Measurements from ENCODE around the gene SLC25A48. TPM values are rescaled to one million over a fixed set of nuclear protein-coding genes. Genes with fewer than 3 reads are reported as not detected.

SLC25A48 gene
- total RNA-seq, 1 experiment from 2014 or later: not detected

DNA sequence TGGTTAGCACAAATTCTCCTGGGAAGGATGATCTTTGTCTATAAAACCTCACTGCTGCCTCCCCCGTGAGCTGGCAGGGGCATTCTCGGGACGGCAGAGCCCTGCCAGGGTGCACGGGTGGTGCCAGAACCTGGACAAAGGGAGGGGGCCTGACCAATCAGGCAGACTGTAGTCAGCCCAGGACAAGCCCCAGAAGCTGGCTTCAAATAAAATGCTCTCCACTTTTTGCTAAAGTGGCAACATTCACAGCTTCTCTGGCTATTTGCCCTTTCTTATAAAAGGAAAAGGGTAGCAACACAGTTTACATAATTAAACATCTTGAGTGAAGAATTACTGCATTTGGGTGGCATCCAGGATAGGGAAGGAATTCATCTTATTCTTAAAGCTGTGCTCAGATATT lies 46.8 kb downstream of the SLC25A48 start:
- no peak for DNase-seq (ENCODE audit: low spot score)

GRCh38 chr5:135881819-135882218 lies 47.4 kb downstream of the SLC25A48 start:
- no peak for DNase-seq (ENCODE audit: low spot score)

DNA sequence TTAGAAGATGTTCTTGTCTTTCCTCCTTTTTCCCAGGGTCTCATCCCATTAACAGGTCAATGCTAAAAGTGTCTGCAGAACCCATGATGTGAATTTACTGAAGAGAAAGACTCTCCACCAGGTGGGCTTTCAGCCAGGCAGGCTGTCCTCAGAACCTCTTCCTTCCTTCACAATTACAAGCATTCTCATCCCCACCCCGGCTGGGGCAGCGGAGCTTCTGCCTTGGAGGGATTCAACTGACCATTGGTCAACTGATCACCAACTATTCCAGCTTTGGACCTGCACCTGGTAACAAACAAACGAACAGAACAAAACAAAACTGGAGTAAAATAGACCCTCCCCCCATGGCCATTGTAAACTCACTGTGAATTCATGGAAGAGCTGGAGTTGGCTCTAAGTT lies 48.6 kb downstream of the SLC25A48 start:
- DNase-seq (ENCODE audit: low spot score): no peak

DNA sequence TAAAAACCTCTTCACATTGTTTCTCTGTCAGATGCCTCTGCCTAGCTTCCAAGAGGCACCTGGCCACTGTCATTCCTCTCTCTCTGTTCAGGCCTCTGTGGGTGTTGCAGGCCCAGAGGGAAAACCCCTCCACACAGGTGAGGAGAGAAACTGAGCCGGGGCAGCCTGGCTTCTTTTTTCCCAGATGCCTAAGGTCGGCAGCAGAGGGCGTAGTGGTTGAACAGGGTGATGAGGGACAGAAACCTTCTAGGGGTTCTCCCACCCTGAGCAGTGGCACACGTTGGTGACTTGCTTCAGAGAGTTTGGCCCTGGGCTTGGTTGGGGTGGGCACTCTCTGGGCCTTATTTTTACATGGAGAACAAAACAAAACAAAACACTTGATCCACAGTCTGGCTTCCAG lies 49.0 kb downstream of the SLC25A48 start:
- DNase-seq (ENCODE audit: low spot score): no peak

GRCh38 chr5:135885031-135885430 lies 50.6 kb downstream of the SLC25A48 start:
- no peak for DNase-seq (ENCODE audit: low spot score)

DNA sequence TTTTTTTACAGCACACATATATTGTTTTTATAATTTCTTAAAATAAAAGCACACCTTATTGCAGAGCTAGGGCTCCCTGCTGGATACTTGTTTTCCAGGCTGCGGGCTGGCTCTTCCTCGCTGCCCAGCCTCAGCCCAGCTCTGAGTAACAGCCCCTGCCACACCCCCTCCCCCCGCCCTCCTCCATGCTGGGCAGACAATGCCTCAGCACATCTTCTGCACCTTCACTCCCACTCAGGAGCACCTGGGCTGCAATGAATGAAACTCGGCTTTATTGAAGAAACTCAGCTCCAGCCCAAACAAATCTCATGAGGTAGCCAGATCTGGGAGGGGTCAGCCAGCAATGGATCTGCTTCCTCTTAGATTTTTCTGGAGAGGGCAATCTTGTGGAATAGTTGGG lies 51.7 kb downstream of the SLC25A48 start:
- no peak for DNase-seq (ENCODE audit: low spot score)

DNA sequence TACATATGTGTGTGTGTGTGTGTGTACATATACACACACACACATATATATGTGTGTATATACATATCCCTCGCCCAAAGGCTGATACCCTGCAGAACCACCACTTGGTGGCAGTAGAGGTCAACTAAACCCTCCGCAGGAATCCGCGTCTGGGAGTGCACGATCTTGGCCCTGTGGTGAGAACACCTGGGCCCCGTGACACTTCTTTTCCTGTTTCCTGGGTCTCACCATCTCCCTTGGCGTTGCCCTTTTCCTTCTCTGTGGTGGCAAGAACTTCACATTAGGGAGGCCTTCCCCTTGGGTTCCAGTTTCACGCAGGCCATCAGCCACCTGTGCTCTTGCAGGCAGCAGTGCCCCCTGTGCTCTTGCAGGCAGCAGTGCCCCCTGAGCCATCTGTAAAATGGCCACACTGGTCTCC lies 53.0 kb downstream of the SLC25A48 start:
- peak; percentile 75 for DNase-seq (ENCODE audit: low spot score)

DNA sequence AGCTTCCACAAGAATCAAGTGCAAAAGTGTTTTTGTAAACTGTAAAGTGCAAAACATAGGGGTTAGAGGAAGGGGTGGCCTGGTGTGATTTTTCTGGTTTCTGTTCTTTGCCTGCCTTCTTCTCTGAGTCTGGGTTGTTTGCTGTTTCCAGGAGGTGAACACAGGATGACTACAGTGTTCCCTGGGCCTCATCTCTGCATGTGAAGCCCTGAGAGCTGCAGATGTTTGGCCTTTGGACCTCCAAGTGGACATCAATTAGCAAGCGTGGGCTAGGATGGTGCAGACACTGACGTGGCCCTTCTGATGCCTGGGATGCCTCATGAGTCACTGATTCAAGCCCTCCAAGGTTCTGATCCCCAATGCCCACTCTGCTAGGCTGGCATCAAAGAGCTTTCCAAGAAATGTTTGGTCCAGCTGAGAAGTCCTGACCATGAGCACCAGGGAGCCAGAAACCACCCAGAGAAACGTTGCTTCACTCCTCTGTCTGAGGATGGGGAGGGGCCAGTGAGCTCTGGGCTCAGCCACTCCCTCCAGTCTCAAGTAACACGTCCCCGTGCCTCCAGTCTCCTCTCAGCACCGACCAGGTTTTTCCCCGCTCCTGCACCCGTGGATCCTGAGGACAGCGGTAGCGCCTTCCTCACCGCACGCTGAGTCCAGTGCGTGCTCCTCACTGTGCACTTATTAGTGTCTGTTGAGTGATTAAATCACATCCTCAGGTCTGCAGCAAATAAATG lies 53.6 kb downstream of the SLC25A48 start:
- peak; percentile 43 for DNase-seq (ENCODE audit: low spot score)

GRCh38 chr5:135890296-135890695 lies 55.8 kb downstream of the SLC25A48 start:
- DNase-seq (ENCODE audit: low spot score): no peak

DNA sequence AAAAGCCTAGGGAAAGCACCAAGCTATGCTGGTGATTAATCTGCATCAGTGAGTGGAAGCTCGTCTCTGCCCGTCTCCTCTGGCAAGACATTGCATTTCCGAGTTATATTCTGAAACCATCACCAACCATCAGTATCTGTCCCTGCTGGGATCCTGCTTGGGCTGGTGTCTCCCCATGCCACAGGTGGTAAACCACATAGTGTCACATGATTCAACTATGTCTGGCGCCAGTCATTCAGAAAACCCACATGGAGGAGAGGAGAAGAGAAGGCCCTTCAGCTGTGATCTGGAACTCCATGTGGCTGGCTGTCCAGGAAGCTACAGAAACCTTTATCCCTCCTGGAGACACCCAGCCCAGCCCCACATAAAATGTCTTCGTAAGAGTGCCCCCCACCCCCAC lies 56.4 kb downstream of the SLC25A48 start:
- DNase-seq (ENCODE audit: low spot score): peak; percentile 55

GRCh38 chr5:135891268-135891667 lies 56.8 kb downstream of the SLC25A48 start:
- DNase-seq (ENCODE audit: low spot score): no peak

DNA sequence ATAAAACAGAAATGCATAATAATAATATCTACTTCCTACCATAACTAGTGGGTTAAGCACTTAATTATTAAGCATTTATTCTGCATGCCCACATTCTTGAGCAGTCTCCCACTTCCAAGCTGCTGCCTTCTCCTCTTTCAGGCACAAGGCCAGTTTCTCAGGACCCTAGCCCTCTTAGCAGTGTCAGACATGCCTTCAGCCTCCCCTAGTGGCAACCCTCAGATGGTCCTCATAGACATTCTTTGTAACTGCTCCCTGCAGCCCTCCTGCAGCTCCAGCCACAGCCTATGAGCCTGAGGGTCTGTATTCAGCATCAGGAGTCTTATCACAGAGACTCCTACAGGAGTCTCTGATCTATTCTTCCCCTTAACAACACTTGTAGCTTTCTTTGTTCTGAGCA lies 57.3 kb downstream of the SLC25A48 start:
- no peak for DNase-seq (ENCODE audit: low spot score)

GRCh38 chr5:135894276-135894675 lies 59.8 kb downstream of the SLC25A48 start:
- no peak for DNase-seq (ENCODE audit: low spot score)

DNA sequence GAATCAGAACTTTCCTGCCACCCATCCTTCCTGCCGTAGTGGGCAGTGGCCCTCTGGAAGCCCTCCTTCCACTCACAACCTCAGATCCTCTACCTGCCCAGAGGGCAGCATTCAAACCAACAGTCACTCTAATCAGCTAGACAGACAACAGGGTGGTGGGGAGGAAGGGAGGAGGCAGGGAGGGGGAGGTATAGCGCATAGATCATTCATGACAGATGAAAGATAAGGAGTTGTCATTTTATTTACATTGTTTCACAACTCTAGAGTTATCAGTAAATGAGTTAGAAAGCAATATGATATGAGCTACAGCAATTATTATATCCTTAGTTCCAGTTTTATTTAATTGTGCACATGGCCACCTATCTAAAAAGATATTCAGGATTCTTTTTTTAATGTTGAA lies 60.3 kb downstream of the SLC25A48 start:
- DNase-seq (ENCODE audit: low spot score): no peak

DNA sequence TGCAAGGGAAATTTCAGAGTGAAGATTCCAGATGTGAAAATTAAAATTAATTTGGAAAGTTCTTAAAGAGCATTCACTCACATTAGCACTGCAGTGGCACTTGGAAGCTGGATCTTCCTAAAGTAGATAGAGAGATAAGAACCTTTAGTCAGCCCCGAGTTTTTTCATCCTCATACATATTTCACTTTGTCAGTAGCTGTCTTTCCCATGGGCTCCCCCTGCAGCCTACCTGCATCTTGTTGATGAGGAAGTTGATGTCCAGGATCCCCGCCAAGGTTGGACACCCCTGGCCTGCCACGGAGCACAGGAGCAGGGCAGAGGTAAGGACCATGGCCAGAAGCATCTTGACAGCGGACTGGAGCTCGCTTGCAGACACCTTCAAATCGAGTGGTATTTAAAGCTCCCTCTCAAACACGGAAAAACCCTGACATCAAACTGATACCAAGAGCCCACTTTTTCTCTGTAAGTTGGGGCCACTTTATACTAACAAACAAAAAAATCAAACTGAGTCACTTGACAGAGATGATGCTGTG lies 61.1 kb downstream of the SLC25A48 start, which contains the start of gene IL9:
IL9 (minus strand) TSS at position 368 of the 533 bp plus-strand sequence; CDS start at position 343, 25 bp downstream.
- no peak for DNase-seq (ENCODE audit: low spot score)

GRCh38 chr5:135898651-135899050 lies 64.2 kb downstream of the SLC25A48 start:
- no peak for DNase-seq (ENCODE audit: low spot score)

GRCh38 chr5:135900276-135900675 lies 65.8 kb downstream of the SLC25A48 start:
- DNase-seq (ENCODE audit: low spot score): no peak

- DNase-seq (ENCODE audit: low spot score): no peak
Observed at GRCh38 chr5:135901633-135902032, 67.2 kb downstream of the SLC25A48 start.

DNA sequence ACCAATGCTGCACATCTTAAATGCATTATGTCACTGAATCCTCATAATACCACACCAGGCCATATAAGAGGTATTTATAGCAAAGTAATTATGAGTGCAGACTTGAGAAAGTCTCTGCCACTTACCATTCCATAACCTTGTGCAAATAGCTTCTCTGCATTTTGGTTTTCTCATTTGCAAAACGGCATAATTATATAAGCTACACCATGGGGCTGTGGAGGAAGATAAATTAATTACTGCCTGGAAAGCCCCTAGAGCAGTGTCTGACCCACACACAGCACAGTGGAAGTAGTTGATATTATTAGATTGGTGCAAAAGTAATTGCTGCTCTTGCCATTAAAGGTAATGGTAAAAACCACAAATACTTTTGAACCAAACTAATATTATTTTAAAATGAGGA lies 70.7 kb downstream of the SLC25A48 start:
- no peak for DNase-seq (ENCODE audit: low spot score)

- no peak for DNase-seq (ENCODE audit: low spot score)
Observed at GRCh38 chr5:135913713-135914626, 79.5 kb downstream of the SLC25A48 start.

- no peak for DNase-seq (ENCODE audit: low spot score)
Observed at GRCh38 chr5:135915466-135916001, 81.1 kb downstream of the SLC25A48 start.

DNA sequence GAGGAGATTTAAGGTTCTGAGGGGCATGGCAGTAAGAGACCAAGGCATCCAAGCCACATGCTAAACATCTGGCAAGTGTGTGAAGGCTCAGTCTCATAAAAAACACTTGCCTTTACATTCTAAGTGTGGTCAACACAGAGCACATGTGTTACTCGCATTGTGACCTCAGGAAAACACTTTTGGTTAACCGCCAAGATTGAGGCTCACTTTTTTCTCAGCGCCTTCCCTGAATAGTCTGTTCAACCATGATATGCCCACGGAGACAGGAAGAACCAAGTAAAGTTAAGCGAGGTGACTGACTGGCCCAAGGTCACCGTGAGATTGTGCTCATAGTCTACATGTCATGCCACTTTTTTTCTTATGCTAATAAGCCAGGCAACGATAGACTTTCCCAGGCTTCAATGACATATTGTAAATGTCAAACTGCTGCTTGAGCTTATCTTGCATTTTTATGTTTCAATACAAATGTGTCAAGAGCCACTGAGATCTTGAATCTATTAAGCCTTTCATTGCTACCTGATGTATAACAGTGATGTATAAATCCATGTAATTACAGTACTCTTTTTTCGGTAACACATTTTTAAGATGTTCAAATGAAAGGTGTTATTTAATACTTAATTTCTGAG lies 82.3 kb downstream of the SLC25A48 start:
- DNase-seq (ENCODE audit: low spot score): no peak

All from A172 (cell line).